ENCODE measurements around the gene GRIK1. TPM values are rescaled to one million over a fixed set of nuclear protein-coding genes. Genes with fewer than 3 reads are reported as not detected.

Gene GRIK1
- total and polyA plus RNA-seq, 12 donors = not detected

DNA sequence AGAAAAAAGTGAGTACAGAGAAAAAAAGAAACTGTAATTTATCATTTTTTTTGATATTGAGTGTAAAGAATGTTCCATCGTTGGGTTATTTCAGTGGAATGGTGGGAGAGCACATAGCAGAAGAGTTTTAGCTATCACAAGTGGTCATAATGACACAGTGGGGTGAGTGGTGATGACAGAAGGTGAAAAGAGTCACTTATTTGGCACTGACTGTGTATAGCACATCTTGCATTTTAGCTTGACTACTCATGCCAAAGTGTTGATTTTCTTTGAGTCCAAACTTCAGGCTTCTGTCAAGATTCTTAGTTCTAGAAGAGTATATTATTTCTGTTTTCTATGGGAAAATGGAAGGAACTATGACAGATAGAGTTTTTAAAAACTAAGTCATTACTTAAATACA lies 261.2 kb downstream of the GRIK1 start:
- ATAC-seq (peak in 1 of 8 donors; percentile 46), DNase-seq (no peak)
- intact Hi-C loops (cut with DNase I) = no loop called here
- Histone ChIP-seq H3K27ac (no peak overlapping the region), H3K9me3 (peaks cover 0 to 7% (median 0%) of the 10 kb centered on the region in 11 donors), H3K4me1 (no peaks in the 10 kb centered on the region), H3K4me3 (no peak overlapping the region), H3K27me3 (no peaks in the 10 kb centered on the region), H3K36me3 (no peaks in the 10 kb centered on the region)
- WGBS, 2 donors = 35 to 43% methylated on average over 1 of the region's 1 CpG
- TF ChIP-seq, protein P1, sequence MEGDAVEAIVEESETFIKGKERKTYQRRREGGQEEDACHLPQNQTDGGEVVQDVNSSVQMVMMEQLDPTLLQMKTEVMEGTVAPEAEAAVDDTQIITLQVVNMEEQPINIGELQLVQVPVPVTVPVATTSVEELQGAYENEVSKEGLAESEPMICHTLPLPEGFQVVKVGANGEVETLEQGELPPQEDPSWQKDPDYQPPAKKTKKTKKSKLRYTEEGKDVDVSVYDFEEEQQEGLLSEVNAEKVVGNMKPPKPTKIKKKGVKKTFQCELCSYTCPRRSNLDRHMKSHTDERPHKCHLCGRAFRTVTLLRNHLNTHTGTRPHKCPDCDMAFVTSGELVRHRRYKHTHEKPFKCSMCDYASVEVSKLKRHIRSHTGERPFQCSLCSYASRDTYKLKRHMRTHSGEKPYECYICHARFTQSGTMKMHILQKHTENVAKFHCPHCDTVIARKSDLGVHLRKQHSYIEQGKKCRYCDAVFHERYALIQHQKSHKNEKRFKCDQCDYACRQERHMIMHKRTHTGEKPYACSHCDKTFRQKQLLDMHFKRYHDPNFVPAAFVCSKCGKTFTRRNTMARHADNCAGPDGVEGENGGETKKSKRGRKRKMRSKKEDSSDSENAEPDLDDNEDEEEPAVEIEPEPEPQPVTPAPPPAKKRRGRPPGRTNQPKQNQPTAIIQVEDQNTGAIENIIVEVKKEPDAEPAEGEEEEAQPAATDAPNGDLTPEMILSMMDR (IDR thresholded peaks at IDR 0.05) = no peak

DNA sequence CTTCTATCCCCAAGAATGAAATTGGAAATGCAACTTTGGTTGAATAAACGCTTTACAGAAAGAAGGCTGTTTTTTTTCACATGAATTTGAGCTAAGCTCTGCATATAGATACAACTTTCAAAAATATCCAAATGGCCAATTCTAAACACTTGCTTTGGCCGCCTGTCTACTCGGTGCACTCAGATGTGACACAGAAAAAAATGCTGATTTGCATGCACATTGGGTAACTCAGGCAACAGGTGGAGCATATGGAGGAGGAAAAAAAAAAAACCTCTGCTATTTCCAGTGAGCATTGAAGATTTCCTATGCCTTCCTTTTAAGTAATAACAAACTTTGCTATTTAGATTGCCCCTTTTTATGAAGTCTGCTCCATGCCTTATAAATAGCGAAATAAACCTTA lies 262.5 kb downstream of the GRIK1 start:
- Histone ChIP-seq H3K27ac (no peak overlapping the region), H3K36me3 (no peaks in the 10 kb centered on the region), H3K27me3 (no peaks in the 10 kb centered on the region), H3K4me1 (no peaks in the 10 kb centered on the region), H3K9me3 (no peaks in the 10 kb centered on the region), H3K4me3 (no peak overlapping the region)
- ATAC-seq = no peak
- TF ChIP-seq, protein P1 (IDR thresholded peaks at IDR 0.05) = no peak
- no peak for DNase-seq
- 91 to 94% methylated on average over 4 of the region's 4 CpGs for WGBS, 2 donors
- intact Hi-C loops (cut with DNase I) = no loop called here

GRCh38 chr21:29676395-29676794 lies 263.4 kb downstream of the GRIK1 start:
- DNase-seq = no peak

DNA sequence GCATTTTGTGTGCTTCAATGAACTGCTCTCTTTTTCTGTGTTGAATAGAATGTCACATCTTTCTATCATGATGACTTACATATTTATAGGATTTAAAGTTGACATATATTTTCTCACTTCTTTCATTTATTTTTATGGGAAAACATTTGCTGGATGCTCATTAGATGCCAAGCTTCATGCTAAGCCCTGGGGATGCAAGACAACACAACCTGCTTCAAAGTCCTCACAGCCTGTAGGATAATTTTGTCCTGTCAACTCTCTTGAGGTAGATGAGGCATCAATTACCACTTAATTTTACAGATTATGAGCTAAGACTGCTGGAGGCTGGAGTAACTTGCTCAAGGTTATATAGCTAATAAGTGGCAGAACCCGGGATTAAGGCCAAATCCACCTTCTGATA lies 264.3 kb downstream of the GRIK1 start:
- H3K27me3 ChIP-seq = no peaks in the 10 kb centered on the region
- intact Hi-C loops (cut with DNase I) = no loop called here
- 79 to 83% methylated on average over 1 of the region's 1 CpG for WGBS, 2 donors

More at GRCh38 chr21:29676395-29676794, 263.4 kb downstream of the GRIK1 start:
- Histone ChIP-seq H3K27me3 (no peaks in the 10 kb centered on the region), H3K9me3 (no peaks in the 10 kb centered on the region), H3K4me1 (no peaks in the 10 kb centered on the region), H3K36me3 (no peaks in the 10 kb centered on the region), H3K4me3 (no peak overlapping the region), H3K27ac (no peak overlapping the region)
- 55 to 65% methylated on average over 4 of the region's 4 CpGs for WGBS, 2 donors
- no peak for ATAC-seq
- intact Hi-C loops (cut with DNase I) = no loop called here
- TF ChIP-seq, protein P1 (IDR thresholded peaks at IDR 0.05) = no peak

More for the DNA sequence above, 264.3 kb downstream of the GRIK1 start:
- H3K4me3 ChIP-seq = no peak overlapping the region
- ATAC-seq (no peak), DNase-seq (no peak)
- H3K27ac ChIP-seq = no peak overlapping the region
- TF ChIP-seq, protein P1 (IDR thresholded peaks at IDR 0.05) = no peak
- no peaks in the 10 kb centered on the region for H3K9me3 ChIP-seq
- H3K36me3 ChIP-seq = no peaks in the 10 kb centered on the region
- no peaks in the 10 kb centered on the region for H3K4me1 ChIP-seq

All from heart right ventricle (tissue), 16 donors.